B cell (primary cell): ENCODE data around the gene CFAP68. TPM values are rescaled to one million over a fixed set of nuclear protein-coding genes. Genes with fewer than 3 reads are reported as not detected.
A peak's percentile ranks its signal among the peaks of the same experiment; 100 is the strongest.
"Not testable (repeated sequence)": the region's sequence is repeated elsewhere in the genome, so short reads cannot be mapped to it uniquely, and the experiment has no call there.

Experiments
- ATAC-seq: fragments of 200-7000 bp; cut with Tn5 transposase; one replicate; pipeline ENCODE4 v1.10.0; 2021; ENCODE audit warnings: low read depth, mild to moderate bottlenecking, moderate number of reproducible peaks, moderate library complexity
- CTCF ChIA-PET: fragments of 350-600 bp; sonication (Branson Sonifier 250); formaldehyde crosslinking; loops from one replicate; lab custom pipeline; 2021; ENCODE audit warnings: antibody characterized with exemption, inconsistent platforms; lab: Charles Lee
- POLR2A ChIA-PET: fragments of 350-600 bp; sonication (Branson Sonifier 250); formaldehyde crosslinking; loops from one replicate; lab custom pipeline; 2021; ENCODE audit warnings: antibody characterized with exemption; lab: Charles Lee
- DNase-seq: peaks from one replicate; pipeline ENCODE4 v3.0.0; 2013
- H2AFZ ChIP-seq: 2 replicates; pipeline ENCODE4 v1.6.1; 2012; ENCODE audit warnings: mild to moderate bottlenecking, low read depth, low read length; ENCODE audit not compliant: insufficient read depth, poor library complexity, severe bottlenecking
- H3K27ac ChIP-seq, 2 donors: 1 replicate in 1 of 2; 2 replicates in 1 of 2; pipeline ENCODE4 v1.5.1; 2012 to 2013; ENCODE audit warnings: low read length in 2 of 2, mild to moderate bottlenecking in 2 of 2, moderate library complexity in 1 of 2
- H3K27me3 ChIP-seq, 4 experiments: fragments of 200-600 bp in 1 of 4; sonication (generic) in 1 of 4; replicated peaks in 1 of 4; 1 replicate in 2 of 4; 2 replicates in 2 of 4; pipeline versions ENCODE4 v1.6.1 to v1.7.0; 2013 to 2016; ENCODE audit warnings: low read length in 3 of 4, mild to moderate bottlenecking in 2 of 4, mixed read lengths in 1 of 4, moderate library complexity in 1 of 4; ENCODE audit not compliant: insufficient read depth in 4 of 4, control insufficient read depth in 3 of 4; ENCODE audit errors: control extremely low read depth in 1 of 4
- H3K36me3 ChIP-seq, 2 experiments: replicated peaks in 1 of 2; 1 replicate in 1 of 2; 2 replicates in 1 of 2; pipeline versions ENCODE4 v1.6.1 to v1.7.1; 2013; ENCODE audit warnings: low read length in 1 of 2; ENCODE audit not compliant: insufficient read depth in 2 of 2, control insufficient read depth in 1 of 2; ENCODE audit errors: control extremely low read depth in 1 of 2, extremely low read depth in 1 of 2
- H3K4me1 ChIP-seq, 2 donors: fragments of 200-600 bp in 1 of 2; sonication (generic) in 1 of 2; 1 replicate in 1 of 2; 2 replicates in 1 of 2; pipeline versions ENCODE4 v1.5.1 to v1.6.1; 2013 to 2017; ENCODE audit warnings: low read length in 2 of 2; ENCODE audit not compliant: control insufficient read depth in 2 of 2, insufficient read depth in 2 of 2
- H3K4me2 ChIP-seq: replicated peaks from 2 replicates; pipeline ENCODE3; 2012; ENCODE audit warnings: mild to moderate bottlenecking, low read depth, low read length; ENCODE audit not compliant: poor library complexity, severe bottlenecking
- H3K4me3 ChIP-seq, 5 experiments: fragments of 200-600 bp in 1 of 5; sonication (generic) in 1 of 5; 1 replicate in 3 of 5; 2 replicates in 2 of 5; pipeline versions ENCODE4 v1.5.1 to v1.7.0; 2011 to 2016; ENCODE audit warnings: low read length in 4 of 5, mild to moderate bottlenecking in 4 of 5, low read depth in 2 of 5, control low read depth in 1 of 5, moderate library complexity in 1 of 5; ENCODE audit not compliant: insufficient read depth in 1 of 5; ENCODE audit errors: control extremely low read depth in 1 of 5, extremely low read depth in 1 of 5
- H3K79me2 ChIP-seq: fragments of 200-600 bp; sonication (generic); one replicate; pipeline ENCODE4 v1.6.0; 2016; ENCODE audit warnings: low read length; ENCODE audit not compliant: control insufficient read depth, insufficient read depth
- H3K9ac ChIP-seq: fragments of 200-600 bp; sonication (generic); 2 replicates; pipeline ENCODE4 v1.6.1; 2017; ENCODE audit warnings: mild to moderate bottlenecking, low read length, moderate library complexity
- H3K9me3 ChIP-seq, 3 donors: one replicate each; pipeline versions ENCODE4 v1.6.1 to v1.7.1; 2013; ENCODE audit warnings: low read length in 2 of 3; ENCODE audit not compliant: control insufficient read depth in 2 of 3, insufficient read depth in 1 of 3; ENCODE audit errors: control extremely low read depth in 1 of 3
- H4K20me1 ChIP-seq: 2 replicates; pipeline ENCODE4 v1.6.0; 2012; ENCODE audit warnings: mild to moderate bottlenecking, low read length; ENCODE audit not compliant: insufficient read depth, control insufficient read depth, poor library complexity, severe bottlenecking
- H3K27ac Mint-ChIP-seq: one replicate; pipeline ENCODE4 v1.8.0; 2021; ENCODE audit warnings: mixed read lengths
- H3K27me3 Mint-ChIP-seq: one replicate; pipeline ENCODE4 v1.8.0; 2021; ENCODE audit warnings: mixed read lengths
- H3K4me1 Mint-ChIP-seq: one replicate; pipeline ENCODE4 v1.8.0; 2021; ENCODE audit warnings: mixed read lengths
- H3K4me3 Mint-ChIP-seq: one replicate; pipeline ENCODE4 v1.8.0; 2021; ENCODE audit warnings: mixed read lengths
- H3K9me3 Mint-ChIP-seq: one replicate; pipeline ENCODE4 v1.8.0; 2022; ENCODE audit warnings: mixed read lengths; ENCODE audit not compliant: insufficient read depth
- EZH2 ChIP-seq: IDR thresholded peaks from 2 replicates; pipeline ENCODE4 v1.6.1; 2012; ENCODE audit warnings: borderline replicate concordance, low read depth, mild to moderate bottlenecking, moderate library complexity, low read length; ENCODE audit not compliant: insufficient read depth, poor library complexity, severe bottlenecking
- WGBS: methylation state at CpG from one replicate; pipeline ENCODE4 v1.1.5; 2013; ENCODE audit warnings: missing lambda C conversion rate; ENCODE audit not compliant: insufficient coverage; 5-methylcytosine and 5-hydroxymethylcytosine counted together
- intact Hi-C: fragments of 100-400 bp; cut with micrococcal nuclease; formaldehyde crosslinking; loops from one replicate; pipeline ENCODE4 v1.10.0; 2022
- polyA plus RNA-seq: library from polyadenylated mRNA; depleted of rRNA; stranded (reverse); fragments of >200 nt; gene quantifications from 2 replicates; pipeline ENCODE4 v1.2.3, GENCODE V29; 2012
- total RNA-seq, 2 donors: library from RNA; stranded (reverse); fragments of 120-200 nt in 1 of 2; gene quantifications; 1 replicate in 1 of 2; 2 replicates in 1 of 2; pipeline versions ENCODE4 v1.2.3 to v1.2.4, GENCODE V29; 2013 to 2022
- TF ChIP-seq, protein P1 (sequence below): fragments of 200-600 bp; IDR thresholded peaks from one replicate; pipeline ENCODE4 v1.8.0; 2022; ENCODE audit warnings: antibody characterized with exemption, mild to moderate bottlenecking

Gene CFAP68
- total and polyA plus RNA-seq, 2 donors (not counting 1 experiment from before 2014, with no cell fraction given) = 8.2 to 13.3 TPM

DNA sequence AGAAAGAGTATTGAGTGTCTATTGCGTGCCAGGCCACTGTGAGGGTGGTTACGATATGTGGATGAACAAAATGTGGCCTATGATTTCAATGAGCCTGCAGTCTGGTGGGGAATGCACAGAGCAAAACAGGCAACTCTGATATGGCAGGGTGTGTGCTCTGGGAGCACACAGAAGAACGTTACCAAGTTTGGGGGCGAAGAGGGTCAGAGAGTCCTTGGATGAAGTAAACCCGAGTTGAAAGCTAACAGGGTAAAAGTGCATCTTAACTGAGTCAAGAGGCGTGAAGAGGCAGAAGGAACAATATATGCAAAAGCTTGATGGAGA lies 258 bp downstream of the CFAP68 start:
- Histone ChIP-seq H3K9ac (peak overlapping the region; percentile 80), H3K4me2 (peak overlapping the region; percentile 81), H4K20me1 (no peaks in the 10 kb centered on the region), H3K4me3 (peak overlapping the region; percentile 58 to 93 (median 75)), H2AFZ (peak overlapping the region; percentile 82), H3K79me2 (no peaks in the 10 kb centered on the region), H3K27me3 (no peaks in the 10 kb centered on the region), H3K36me3 (peaks cover 2 to 4% of the 10 kb centered on the region in 2 experiments), H3K9me3 (no peaks in the 10 kb centered on the region), H3K4me1 (peaks cover 12 to 14% of the 10 kb centered on the region in 2 donors), H3K27ac (peak overlapping the region; percentile 88 to 97)
- Mint-ChIP-seq H3K27me3 (no peaks in the 10 kb centered on the region), H3K9me3 (peaks cover 4% of the 10 kb centered on the region), H3K27ac (peak overlapping the region; percentile 98), H3K4me1 (peaks cover 16% of the 10 kb centered on the region), H3K4me3 (peak overlapping the region; percentile 94)
- TF ChIP-seq EZH2 = no peak
- TF ChIP-seq, protein P1, sequence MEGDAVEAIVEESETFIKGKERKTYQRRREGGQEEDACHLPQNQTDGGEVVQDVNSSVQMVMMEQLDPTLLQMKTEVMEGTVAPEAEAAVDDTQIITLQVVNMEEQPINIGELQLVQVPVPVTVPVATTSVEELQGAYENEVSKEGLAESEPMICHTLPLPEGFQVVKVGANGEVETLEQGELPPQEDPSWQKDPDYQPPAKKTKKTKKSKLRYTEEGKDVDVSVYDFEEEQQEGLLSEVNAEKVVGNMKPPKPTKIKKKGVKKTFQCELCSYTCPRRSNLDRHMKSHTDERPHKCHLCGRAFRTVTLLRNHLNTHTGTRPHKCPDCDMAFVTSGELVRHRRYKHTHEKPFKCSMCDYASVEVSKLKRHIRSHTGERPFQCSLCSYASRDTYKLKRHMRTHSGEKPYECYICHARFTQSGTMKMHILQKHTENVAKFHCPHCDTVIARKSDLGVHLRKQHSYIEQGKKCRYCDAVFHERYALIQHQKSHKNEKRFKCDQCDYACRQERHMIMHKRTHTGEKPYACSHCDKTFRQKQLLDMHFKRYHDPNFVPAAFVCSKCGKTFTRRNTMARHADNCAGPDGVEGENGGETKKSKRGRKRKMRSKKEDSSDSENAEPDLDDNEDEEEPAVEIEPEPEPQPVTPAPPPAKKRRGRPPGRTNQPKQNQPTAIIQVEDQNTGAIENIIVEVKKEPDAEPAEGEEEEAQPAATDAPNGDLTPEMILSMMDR = no peak
- 59% methylated on average over 6 of the region's 6 CpGs for WGBS
- ChIA-PET POLR2A (interaction anchor here (0.8 to 1.5 kb wide), 2 partner anchors 8 to 47 kb away, joined by 3 to 10 read pairs; partner anchors contain the start of gene ALG9), CTCF (interaction anchor here (0.8 kb wide), 1 partner anchor 8 kb away, joined by 3 read pairs; the partner anchor contains the start of gene ALG9)
- DNase-seq (no peak), ATAC-seq (no peak)
- intact Hi-C loops = loop anchor here (1.0 to 5.0 kb wide), 10 partner anchors 8 to 1433 kb away; partner anchors contain the start of genes ALG9, DLAT, NKAPD1 and PIH1D2

DNA sequence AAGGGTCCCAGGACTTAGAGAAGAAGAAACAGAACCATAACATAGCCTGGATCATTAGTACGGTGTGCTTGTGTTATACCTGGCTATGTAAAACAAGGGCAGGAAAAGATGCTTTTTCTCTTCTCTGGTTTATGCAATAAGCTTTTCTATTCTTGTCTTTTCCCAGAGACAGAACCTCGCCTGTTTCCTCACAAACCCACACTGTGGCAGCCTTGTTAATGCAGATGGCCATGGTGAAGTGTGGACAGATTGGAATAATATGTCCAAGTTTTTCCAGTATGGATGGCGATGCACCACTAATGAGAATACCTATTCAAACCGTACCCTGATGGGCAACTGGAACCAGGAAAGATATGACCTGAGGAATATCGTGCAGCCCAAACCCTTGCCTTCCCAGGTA lies 2.9 kb downstream of the CFAP68 start:
- H3K4me3 Mint-ChIP-seq = no peak overlapping the region
- no peaks in the 10 kb centered on the region for H3K27me3 Mint-ChIP-seq
- no peak overlapping the region for H3K4me3 ChIP-seq
- H4K20me1 ChIP-seq = no peaks in the 10 kb centered on the region
- H3K4me1 ChIP-seq = peaks cover 12 to 14% of the 10 kb centered on the region in 2 donors
- H3K9ac ChIP-seq = no peak overlapping the region
- no peaks in the 10 kb centered on the region for H3K9me3 ChIP-seq
- WGBS = 100% methylated on average over 4 of the region's 5 CpGs
- intact Hi-C loops = no loop called here
- no peaks in the 10 kb centered on the region for H3K36me3 ChIP-seq
- ChIA-PET POLR2A (no interaction called here), CTCF (interaction anchor here (1.0 to 1.3 kb wide), 2 partner anchors 45 to 100 kb away, joined by 3 to 4 read pairs; no protein-coding TSS in a partner anchor)
- H3K27me3 ChIP-seq = no peaks in the 10 kb centered on the region
- ATAC-seq = no peak
- no peak overlapping the region for H2AFZ ChIP-seq
- H3K4me1 Mint-ChIP-seq = peaks cover 16% of the 10 kb centered on the region
- peaks cover 4% of the 10 kb centered on the region for H3K9me3 Mint-ChIP-seq
- DNase-seq = no peak
- H3K27ac ChIP-seq = no peak overlapping the region
- no peak overlapping the region for H3K4me2 ChIP-seq
- no peaks in the 10 kb centered on the region for H3K79me2 ChIP-seq
- no peak overlapping the region for H3K27ac Mint-ChIP-seq
- TF ChIP-seq, protein P1 = no peak

DNA sequence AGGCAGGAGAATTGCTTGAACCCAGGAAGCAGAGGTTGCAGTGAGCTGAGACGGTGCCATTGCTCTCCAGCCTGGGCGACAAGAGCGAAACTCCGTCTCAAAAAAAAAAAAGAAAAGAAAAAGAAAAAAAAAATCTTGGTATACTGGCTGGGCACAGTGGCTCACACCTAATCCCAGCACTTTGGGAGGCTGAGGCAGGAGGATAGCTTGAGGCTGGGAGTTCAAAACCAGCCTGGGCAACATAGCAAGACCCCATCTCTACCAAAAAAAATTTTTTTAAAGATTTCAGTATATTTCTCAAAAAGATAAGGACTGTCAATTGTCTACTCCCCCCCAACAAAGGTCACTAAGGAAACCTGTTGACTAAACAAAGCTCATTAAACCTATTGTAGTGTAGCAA lies 5.7 kb downstream of the CFAP68 start:
- H2AFZ ChIP-seq, H3K27me3 ChIP-seq, CTCF ChIA-PET, H3K9me3 ChIP-seq, H3K27me3 Mint-ChIP-seq, H3K27ac ChIP-seq, H3K4me1 Mint-ChIP-seq, ATAC-seq, intact Hi-C loops, H3K9me3 Mint-ChIP-seq, H4K20me1 ChIP-seq, H3K4me3 Mint-ChIP-seq, H3K4me3 ChIP-seq, H3K79me2 ChIP-seq, H3K27ac Mint-ChIP-seq, DNase-seq, H3K9ac ChIP-seq, H3K4me2 ChIP-seq, H3K4me1 ChIP-seq, H3K36me3 ChIP-seq: not testable (repeated sequence)
- POLR2A ChIA-PET = interaction anchor here (0.7 kb wide), 1 partner anchor 225 kb away, joined by 3 read pairs; no protein-coding TSS in a partner anchor
- 92% methylated on average over 2 of the region's 4 CpGs for WGBS
